ENCODE results near the gene PLPP4.

The PLPP4 gene

DNA sequence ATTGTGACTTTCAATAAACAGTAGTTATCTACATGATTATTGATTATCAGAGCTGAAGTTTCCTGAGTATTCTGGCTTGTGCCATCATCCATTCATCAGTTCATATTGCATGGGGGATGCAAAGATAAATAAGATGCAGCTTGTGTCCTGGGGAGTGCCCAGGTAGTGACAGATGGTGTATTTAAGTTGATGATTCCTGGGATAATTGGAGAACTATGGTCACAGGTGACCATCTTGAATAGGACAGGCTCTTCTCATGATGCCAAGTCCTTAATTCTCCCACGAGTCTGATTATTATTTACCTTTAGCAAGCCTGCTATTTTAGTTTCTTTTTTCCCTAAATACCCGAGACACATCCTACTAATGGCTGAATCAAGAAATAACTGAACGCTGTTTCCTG, 64.9 kb downstream of the PLPP4 start:
- ATAC-seq = no peak

DNA sequence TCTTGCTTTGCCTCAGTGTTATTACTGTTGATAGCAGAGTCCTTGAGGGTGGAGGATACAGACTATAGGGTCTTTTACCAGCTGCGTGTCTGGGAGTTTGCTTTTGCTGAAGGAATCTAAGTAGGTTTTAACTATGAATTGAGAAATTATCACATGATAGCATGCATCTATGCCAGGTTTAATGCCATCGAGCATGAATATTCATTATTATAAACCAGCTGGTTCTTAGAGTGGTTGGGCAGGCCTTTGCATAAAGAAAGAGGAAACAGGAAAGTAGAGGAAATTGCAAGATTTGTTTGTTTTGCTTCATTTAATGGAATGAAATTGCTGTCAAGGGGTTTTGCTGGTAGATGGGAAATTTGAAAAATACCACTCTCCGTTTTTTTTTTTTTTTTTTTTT, 70.7 kb downstream of the PLPP4 start:
- ATAC-seq = no peak

DNA sequence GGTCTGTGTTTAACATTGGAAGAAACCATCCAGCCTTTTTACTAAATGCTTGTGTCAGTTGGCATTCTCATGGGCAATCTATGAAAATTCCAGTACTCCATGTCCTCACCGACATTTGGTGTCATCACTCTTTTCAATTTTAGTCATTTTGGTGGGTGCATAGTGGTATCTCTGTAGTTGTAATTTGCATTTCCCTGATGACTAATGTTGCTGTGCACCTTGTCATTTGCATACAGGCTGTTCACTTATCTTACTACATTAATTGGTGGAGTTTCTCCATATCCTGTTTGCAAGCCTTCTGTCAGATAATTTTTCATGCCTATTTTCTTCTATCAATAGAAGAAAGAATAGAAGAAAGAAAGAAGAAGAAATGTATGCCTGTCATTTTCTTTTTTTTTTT, 73.7 kb downstream of the PLPP4 start:
- no peak for ATAC-seq

DNA sequence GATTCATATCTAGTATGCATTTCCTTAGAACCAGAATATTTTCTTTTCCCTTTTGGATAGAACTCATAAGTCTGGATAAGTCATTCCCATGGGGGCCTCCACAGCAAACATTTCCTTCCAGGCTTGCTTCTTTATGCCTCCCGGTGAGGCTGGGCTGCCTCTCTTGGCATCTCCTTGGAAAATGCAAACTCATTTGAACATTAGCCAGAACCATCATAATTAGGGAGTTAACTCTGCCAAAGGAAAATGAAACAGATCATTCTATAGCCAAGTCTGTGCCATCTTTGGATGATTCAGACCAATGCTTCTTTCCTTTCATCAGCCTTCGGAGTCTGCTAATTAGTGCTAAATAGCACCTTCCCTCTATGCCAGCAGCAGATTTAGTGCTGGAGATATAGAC, 81.1 kb downstream of the PLPP4 start:
- no peak for ATAC-seq

DNA sequence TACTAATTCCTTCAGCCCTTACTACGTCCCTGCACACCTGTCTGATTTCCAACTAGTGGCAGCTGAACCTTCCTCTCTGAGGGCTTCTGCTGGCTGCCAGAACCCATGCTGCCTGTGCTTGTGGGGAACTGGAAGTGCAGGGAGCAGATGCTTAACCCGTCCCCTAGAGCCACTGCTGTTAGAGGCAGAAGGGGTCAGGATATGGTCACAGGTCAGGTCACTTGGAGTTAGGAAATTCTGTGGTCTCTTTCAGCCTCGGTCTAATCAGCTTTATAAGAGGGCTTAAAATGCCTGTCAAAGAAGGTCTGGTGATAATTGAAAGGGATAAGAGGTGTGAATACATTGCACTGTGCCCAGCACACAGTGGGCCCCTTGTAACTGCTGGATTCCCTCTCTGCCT, 82.0 kb downstream of the PLPP4 start:
- ATAC-seq = no peak

DNA sequence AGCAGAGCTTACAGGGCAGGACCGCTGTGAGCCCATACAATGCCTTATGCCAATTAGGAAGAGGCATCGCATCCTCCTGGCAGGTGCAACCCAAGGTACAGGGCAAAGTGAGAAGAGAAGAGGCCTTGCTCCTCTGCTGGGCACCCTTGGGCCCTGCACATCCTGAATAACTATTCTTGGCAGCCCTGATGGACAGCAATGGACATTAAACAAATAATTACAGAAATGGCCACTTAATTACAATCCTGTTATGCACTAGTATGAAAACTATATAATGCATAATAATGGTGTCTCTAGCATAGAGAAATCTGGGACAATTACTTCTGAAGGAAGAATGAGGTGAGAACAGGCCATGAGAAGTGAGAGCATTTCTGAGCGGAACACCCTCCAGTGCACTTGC, 83.5 kb downstream of the PLPP4 start:
- ATAC-seq = no peak

DNA sequence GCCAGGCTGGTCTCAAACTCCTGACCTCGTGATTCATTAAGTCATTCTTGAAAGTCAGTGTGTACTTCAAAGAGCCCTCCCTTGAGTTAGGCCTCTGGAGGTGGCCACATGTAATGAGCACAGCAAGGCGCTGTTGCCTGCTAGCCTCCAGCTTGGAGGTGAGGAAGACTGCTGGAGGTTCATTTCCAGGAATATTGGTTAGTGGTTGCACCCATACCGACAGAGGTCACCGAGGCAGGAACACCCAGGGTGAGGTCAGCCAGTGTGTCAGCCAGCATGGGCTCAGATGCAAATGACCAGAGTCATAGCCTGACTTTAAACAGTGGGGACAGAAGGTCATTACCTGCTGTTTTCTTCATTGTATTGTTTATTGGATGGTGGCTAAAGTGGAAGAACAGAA, 85.0 kb downstream of the PLPP4 start:
- no peak for ATAC-seq

DNA sequence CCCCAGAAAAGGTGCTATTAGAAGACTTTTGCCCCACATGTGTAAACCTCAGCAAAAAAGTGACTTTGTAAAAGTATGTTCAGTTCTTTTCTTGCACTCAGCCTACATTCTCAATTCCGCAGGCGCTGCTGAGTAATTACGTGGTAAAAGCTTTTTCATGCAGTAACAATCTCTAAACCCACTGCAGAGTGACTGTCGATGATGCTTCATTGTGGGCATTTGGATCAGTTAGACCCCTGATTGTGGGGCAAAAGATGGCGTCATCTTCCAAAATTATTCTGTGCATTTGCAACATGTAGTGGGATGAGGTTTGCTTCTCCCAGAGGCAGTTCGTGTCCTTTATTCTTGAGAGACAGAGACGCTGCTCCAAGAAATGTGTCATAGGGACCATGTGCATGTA, 85.6 kb downstream of the PLPP4 start:
- ATAC-seq = no peak

DNA sequence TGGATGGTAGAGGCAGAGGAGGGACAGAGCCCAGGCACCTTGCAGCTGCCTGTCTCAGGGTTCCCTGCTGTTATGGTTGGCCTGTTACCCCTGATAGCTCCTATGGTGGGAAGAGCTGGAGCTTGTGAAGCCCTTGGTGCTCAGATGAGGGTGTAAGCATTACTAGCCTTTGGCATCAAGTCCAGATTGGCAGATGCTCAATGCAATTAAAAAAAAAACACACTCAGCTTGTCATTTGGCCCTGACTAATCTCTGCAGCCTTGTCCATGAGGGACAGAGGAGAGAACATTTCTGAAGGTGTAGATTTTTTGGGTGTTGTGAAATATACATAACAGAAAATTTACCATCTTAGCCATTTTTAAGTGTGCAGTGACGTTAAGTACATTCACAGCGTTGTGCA, 86.3 kb downstream of the PLPP4 start:
- no peak for ATAC-seq

DNA sequence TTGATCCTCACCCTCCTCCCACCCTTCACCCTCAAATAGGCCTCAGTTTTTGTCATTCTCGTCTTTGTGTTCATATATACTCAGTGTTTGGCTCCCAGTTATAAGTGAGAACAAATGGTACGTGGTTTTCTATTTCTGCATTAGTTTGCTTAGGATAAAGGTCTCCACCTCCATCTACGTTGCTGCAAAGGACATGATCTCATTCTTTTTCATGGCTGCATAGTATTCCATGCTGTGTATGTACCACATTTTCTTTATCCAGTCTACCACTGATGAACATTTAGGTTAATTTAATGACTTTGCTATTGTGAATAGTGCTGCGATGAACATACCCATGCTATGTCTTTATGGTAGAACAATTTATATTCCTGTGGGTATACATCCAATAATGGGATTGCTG, 91.2 kb downstream of the PLPP4 start:
- no peak for ATAC-seq

DNA sequence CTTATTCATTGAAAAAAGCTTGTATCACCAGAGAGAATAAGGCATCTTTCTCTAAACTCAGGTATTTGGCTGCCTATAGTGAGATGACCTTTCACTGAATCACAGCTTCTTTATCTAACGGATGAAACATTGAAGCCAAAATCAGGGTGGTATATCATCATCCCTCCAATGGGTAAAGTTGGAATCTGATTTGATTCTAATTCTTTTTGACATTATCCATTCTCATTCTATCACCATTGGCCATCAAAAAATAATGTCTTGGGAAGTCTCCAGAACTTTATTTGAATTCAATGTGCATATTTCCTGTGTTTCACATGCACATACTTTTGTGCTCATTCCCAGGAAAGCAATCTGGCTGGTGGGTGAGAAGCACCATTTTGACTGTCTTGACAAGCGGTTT, 95.2 kb downstream of the PLPP4 start:
- no peak for ATAC-seq

DNA sequence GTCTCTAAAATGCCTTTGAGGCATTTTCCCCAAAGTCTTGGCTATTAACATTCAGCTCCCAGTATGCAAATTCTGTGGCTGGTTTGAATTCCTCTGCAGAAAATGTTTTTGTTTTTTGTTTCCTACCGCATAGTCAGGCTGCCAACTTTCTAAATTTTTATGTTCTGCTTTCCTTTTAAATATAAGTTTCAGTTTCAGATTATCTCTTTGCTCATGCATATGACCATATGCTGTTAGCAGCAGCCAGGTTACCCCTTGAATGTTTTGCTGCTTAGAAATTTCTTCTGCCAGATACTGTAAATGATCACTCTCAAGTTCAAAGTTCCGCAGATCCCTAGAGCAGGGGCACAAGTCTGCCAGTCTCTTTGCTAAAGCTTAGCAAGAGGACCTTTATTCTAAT, 96.9 kb downstream of the PLPP4 start:
- ATAC-seq = no peak

DNA sequence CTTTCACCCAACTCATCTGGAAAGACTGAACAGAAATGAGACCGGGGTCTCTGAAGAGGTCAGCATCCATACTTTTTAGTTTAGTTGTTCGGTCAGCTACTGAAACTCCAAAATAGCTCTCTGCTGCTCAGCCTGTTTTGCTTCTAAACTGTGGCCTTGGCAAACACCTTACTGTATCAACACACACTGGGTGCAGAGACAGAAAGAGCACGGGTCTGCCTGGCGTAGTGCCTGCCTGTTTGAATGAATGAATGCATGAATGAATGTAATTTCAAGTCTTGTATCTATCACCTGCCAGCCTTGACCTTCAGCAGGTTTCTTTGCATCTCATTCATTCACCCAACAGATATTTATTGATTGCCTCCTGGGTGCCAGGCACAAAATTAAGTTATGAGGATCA, 98.4 kb downstream of the PLPP4 start:
- ATAC-seq = no peak

DNA sequence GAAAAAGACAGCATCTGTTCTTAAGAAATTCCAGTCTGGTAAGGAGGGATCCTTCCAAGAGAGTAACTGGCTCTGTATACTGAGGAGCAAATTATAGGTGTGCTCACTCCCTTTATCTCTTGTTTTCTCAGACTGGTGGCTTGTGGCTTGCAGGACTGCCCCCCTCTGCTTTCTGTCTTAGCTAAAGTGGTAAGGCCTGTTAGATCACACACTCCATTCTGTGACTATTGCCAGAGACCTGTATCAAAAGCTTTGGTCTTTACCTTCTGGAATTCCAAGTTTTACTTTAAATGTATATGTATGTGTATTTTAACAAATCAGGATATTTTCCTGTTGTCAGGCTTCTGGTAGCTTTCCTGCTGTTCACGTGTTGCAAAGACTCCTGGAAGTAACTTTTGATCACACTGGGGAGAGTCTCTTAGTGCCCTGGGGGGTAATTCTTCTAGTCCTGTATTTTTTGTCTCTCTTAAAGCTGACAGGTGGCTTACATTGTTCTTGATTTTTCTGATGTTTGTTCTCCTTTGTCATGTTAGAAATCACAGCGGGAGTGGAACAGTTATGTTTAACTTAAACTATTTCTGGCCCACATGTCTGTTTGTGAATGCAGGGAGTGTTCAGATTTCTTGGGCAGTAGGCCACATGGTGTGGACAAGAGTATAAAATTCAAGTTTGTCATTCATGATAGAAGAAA, 99.0 kb downstream of the PLPP4 start:
- ATAC-seq = no peak

DNA sequence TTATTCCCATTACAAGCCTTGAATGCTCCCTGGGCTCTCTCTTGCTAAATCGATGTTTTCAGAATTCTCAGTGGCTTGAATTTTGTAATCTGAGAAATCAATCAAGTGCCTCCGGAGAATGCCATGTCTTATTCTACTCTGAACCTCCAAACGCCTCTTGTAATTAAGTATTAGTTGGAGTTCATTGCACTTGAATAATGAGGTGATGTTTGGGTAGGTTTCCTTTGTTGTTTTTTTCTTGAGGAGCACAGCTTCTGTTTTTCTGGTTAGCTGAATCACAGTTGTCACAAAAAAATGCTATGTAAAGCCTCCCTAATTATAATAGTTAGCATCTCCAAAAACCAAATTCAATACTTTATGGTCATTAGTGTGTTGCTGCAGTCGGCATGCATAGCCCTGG, 100.3 kb downstream of the PLPP4 start:
- ATAC-seq = no peak

DNA sequence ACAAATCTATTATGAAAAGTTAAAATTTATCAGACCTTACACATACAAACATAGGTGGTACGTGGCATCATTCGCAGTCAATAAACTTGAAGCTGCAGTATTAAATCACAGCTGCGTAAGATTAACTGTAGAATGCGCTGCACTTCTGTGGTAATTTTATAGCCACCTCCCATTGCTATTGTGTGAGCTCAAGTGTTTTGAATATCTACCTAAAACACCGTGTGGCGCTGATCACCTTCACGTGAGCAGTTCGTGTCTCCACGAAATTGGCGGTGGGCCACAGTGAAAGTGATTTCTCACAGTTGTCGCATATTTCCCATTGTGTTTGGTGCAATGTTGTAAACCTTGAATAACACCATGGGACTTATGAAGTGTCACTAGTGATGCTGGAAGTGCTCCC, 102.8 kb downstream of the PLPP4 start:
- ATAC-seq = no peak

DNA sequence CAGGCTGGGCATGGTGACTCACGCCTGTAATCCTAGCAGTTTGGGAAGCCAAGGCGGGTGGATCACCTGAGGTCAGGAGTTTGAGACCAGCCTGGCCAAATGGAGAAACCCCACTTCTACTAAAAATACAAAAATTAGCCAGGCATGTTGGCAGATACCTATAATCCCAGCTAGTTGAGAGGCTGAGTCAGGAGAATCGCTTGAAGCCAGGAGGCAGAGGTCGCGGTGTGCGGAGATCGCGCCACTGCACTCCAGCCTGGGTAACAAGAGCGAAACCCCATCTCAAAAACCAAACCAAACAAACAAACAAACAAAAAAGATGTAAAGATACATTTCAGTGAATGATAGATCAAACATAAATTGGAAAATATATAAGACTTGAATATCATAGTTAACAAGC, 105.9 kb downstream of the PLPP4 start:
- no peak for ATAC-seq

DNA sequence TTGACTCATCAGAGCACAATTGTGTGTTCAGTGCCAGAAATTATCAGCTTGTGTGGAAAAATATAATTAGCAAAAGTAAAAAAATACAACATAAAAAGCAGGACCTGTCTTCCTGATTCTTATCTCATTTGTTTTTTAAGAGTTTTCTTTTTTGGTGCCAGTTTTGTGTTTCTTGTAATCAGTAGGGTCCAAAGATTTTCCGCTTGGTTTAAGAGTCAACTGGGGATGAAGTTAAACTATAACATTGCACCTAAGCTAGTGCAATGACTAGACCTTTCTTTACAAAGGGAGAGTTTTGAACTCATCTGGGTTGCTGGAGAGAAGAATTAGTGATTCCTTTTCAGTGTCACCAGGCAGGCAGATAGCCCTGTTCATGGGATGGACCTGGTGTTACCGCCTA, 113.4 kb downstream of the PLPP4 start:
- no peak for ATAC-seq

DNA sequence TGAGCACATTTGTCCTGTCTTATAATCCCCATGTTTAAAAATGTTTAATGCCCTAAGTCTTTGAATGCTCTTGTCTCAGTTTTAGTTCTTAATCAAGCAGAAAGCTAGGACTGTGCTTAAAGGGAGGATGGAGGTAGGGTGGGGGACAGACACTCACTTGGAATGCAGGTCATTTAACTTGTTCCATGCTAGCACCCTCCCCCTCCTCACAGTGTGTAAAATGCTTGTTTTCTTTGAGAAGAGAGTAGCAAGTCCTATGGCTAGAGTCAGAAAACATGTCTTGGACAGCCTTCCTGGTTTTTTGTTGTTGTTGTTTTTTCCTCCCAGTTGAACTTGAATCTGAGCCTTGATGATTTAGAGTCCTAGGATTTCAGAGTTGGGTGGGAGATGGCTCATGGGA, 114.2 kb downstream of the PLPP4 start:
- no peak for ATAC-seq

DNA sequence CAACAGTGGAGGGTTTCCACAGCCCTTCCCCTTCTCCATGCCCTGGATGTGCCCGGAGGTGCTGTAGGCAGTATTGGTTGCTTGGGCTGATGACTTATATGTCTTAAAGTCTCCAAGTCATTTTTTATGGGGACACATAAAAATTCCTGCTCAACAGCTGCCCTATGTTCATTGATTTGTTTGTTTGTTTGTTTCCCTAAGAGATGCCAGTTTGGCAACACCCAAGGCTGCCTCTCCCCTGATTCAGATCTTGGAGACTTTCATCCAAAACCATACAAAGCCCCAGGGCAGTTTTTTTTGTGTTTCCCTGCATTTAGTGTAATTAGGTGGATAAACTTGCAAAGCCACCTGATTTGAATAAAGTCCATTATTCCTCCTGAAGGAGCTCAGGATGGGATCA, 115.3 kb downstream of the PLPP4 start:
- no peak for ATAC-seq

DNA sequence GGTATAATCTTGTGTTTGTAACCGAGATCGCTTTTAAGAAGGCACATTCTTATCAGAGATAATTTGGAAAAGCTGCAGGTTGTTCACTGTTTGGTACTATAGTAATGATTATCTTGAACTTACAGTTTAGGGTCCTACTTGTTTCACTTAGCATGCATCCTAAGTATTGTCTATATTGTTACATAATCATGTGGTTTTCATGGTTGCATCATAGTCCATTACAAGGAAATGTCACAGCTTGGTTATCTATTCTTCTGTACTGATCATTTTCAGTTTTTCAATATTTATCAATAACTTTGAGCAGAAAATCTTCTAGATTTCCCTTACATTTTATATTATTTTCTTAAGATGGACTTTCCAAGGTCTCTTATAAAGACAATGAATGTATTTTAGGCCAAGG, 116.3 kb downstream of the PLPP4 start:
- no peak for ATAC-seq

DNA sequence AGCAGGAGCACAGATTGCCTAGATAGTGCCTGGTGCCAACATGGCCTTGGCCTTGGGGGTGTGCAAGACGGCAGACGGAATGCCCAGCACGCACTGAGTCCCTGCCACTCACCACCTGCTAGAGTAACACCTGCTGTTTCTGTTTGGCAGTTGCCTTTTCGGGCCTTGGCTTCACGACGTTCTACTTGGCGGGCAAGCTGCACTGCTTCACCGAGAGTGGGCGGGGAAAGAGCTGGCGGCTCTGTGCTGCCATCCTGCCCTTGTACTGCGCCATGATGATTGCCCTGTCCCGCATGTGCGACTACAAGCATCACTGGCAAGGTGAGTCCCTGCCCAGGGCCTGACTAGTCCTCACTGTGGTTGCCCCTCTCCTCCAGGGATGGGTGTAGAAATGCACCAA, 118.0 kb downstream of the PLPP4 start:
- no peak for ATAC-seq

DNA sequence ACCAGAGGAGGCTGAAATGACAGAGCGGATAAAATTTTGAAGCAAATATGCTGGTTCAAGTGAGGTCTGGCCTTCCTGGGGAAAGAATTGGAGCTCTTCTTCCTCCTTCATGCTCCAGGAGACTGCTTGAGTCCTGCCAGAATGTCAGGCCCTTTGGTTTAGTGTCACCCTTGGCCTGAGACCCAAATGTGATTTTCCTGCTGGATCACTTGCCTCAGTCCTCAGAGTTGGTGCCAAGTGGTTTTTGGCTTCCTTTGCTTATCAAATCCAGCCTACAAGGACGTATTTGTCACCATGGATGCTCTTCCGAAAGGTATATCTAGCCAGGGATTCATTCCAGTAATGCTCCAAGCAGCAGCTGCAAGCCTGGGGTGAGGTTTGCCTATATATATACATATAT, 118.4 kb downstream of the PLPP4 start:
- ATAC-seq = no peak

DNA sequence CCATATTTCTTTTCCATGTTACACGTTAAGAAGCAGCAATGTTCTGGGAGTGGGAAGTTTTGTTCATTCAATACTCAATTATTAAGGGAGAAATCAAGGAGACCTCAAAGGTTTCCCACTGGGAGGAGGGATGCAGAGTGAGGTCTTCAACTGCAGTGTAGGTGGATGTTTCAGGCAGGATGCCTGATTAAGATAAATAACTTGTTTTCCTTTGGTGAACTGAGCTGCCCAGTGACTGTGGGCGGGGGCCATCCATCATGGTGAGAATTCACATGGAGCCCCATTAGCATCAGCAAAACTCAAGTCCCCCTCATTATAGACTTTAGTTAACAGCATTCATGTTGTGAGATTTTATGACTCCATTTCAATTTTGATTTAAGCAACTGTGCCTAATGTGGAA, 121.1 kb downstream of the PLPP4 start:
- ATAC-seq = no peak

DNA sequence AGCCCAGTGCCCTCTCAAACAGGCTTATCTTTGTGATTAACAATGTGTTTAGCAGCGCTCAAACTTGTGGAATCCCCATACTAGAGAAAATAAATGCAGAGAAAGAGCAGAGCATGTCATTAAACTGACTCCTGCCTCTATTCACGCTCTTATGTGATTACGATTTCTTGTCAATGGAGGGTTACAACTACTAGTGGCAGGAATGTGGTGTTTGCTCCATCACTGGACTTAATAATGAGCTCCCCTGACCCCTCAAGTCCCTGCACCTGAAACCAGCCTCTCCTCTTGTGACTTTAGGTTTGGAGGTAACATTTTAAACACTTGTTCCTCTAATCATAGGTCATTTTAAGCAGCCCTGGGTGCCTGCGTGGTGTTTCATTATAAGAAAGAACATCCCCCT, 121.9 kb downstream of the PLPP4 start:
- no peak for ATAC-seq
